Retinal pigment epithelial cell (primary cell): ENCODE measurements around the gene CLK4.

Experiments
- DNase-seq: peaks from one replicate; pipeline ENCODE4 v3.0.0-alpha.2; 2010; ENCODE audit warnings: low read depth
- H3K4me3 ChIP-seq: 2 replicates; pipeline ENCODE4 v1.5.1; 2011; ENCODE audit warnings: mild to moderate bottlenecking, low read length, control low read depth, moderate library complexity
- TF ChIP-seq, protein P1 (sequence below): conservative IDR thresholded peaks from 2 replicates; pipeline ENCODE4 v1.5.1; 2011; ENCODE audit warnings: low read depth, low read length, control low read depth, inconsistent platforms

Gene CLK4

DNA sequence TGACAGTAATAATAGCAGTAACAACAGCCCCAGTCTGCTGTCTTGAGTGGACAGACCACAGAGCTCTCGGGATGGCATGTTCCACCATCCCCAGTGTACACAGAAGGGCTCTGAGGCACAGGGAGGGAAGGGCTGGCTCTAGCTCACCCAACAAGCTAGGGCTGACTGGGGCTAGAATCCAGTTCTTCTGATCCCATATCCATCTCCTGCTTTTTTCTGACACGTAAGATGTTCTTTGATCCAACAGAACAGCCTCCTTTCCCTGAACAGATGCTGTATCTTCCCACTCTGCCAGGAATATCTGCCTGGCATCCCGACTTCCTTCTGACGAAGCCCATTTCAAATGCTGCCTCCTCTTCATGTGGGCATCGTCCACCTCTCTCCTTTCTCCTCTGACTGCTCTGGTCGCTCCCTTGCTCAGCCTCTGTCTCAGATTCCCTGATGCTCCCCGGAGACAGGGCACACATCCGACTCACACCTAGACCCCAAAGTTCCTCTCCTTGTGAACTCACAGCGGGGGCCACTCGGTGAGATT lies 43.6 kb upstream of the CLK4 start:
- TF ChIP-seq, protein P1, sequence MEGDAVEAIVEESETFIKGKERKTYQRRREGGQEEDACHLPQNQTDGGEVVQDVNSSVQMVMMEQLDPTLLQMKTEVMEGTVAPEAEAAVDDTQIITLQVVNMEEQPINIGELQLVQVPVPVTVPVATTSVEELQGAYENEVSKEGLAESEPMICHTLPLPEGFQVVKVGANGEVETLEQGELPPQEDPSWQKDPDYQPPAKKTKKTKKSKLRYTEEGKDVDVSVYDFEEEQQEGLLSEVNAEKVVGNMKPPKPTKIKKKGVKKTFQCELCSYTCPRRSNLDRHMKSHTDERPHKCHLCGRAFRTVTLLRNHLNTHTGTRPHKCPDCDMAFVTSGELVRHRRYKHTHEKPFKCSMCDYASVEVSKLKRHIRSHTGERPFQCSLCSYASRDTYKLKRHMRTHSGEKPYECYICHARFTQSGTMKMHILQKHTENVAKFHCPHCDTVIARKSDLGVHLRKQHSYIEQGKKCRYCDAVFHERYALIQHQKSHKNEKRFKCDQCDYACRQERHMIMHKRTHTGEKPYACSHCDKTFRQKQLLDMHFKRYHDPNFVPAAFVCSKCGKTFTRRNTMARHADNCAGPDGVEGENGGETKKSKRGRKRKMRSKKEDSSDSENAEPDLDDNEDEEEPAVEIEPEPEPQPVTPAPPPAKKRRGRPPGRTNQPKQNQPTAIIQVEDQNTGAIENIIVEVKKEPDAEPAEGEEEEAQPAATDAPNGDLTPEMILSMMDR: no peak
- DNase-seq: no peak
- H3K4me3 ChIP-seq: no peak overlapping the region

DNA sequence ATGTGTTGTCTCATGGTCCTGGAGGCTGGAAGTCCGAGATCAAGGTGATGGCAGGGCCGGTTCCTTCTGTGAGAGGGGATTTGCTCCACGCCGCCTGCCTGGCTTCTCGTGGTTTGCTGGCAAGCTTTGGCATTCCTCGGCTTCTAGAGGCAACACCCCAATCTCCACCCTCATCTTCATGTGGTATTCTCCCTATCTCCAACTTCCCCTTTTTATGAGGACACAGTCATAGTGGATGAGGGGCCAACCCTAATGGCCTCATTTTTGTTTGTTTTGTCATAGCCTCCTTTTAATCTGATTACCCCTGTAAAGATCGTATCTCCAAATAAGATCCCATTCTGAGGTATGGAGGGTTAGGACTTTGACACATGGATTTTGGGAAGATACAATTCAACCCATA lies 41.7 kb upstream of the CLK4 start:
- no peak for DNase-seq
- no peak overlapping the region for H3K4me3 ChIP-seq
- TF ChIP-seq, protein P1: no peak

DNA sequence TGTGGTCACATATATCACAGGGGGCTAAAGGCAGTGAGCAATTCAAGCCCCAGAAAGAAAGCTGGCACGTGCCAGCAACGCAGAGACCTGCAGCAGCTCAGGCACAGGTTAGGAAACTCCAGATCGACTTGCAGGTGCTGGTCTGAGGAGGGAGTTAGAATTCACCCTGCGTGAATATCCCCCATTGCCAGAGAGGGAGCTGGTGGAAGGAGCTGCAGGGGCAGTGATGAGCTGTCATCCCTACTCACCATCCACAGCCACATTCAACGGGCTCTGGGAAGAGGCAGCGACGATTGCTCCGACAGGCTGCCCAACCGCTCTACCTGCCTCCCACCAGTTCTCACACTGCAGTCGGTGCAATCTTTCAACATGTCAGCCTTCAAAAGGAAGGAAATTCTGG lies 40.8 kb upstream of the CLK4 start:
- TF ChIP-seq, protein P1: no peak
- DNase-seq: no peak
- H3K4me3 ChIP-seq: no peak overlapping the region

DNA sequence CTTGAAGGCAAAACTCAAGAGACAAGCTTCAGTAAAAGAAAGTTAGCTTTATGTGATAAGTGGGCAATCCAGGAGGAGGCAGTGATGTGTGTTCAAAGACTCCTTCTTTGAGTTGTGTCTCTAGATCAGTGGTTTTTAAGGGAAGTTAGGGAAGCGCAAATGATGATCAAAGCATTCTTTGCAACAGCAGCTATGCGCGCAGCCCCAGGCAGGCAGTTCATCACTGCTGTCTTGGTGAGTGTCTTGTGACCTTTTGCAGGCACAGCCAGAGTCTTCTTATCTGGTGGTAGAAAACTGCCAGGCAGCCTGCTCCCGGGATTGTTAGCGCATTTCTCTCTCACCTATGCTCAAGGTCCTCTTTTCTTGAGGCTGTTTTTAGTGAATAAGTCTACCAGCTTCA lies 40.3 kb upstream of the CLK4 start:
- TF ChIP-seq, protein P1: no peak
- no peak for DNase-seq
- H3K4me3 ChIP-seq: no peak overlapping the region

DNA sequence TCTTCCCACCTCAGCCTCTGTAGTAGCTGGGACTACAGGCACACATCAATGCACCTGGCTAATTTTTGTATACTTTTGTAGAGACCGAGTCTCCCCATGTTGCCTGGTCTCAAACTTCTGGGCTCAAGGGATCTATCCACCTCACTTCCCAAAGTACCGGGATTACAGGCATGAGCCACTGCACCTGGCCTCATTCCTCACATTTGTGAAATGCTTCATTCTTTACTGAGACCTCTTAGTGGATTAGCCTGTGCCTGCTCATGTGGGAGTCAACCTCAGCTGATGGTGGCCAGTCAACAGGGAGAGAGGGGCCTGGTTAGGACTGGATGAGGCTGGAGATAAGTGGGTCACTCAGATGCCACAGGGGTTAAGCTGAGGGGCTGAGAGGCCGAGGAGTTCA lies 37.3 kb upstream of the CLK4 start:
- TF ChIP-seq, protein P1: no peak
- H3K4me3 ChIP-seq: no peak overlapping the region
- DNase-seq: no peak

DNA sequence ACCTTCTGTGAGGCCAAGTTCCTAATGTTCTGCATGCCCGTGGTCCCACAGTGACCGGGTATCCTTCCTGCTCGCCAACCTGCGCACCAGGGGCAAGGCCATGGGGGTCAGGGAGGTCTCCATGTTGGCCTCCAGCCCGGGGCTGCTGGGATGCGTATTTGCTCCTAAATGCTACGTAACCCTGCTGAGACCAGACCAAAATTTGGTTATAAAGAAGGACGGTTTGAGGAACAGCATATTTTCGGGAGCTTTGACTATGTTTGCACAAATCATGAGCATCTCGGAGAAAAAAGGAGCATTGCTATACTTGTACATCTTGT lies 35.7 kb upstream of the CLK4 start:
- no peak overlapping the region for H3K4me3 ChIP-seq
- DNase-seq: no peak
- TF ChIP-seq, protein P1: no peak

DNA sequence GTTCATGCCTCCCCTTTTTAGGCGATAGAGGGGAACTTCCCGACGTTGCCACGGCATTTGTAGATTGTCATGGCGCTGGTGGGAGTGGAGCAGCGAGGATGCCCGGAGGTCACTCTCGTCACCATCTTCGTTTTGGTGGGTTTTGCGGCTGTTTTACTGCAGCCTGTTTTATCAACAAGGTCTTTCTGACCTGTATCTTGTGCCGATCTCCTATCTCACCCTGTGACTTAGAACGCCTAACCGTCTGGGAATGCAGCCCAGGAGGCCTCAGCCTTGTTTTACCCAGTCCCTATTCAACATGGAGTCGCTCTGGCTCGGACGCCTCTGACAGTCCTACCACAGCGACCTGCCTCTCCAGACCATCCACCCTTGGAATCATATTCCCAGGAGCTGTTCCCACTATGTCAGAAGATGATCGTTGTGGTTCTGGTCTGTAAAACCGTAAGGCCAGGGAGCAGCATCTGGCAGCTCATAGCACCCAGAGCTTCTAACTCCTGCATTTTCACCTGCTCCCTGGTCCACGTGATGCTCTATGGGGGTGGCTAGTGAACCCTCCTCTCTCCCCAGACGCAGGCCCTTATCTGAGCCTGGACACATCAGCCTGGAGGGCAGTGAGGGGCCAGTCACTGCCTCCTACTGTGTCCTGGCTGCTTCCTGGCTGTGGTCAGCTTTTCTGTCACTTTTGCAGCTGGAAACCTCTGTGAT lies 35.1 kb upstream of the CLK4 start:
- DNase-seq: no peak
- TF ChIP-seq, protein P1: no peak
- no peak overlapping the region for H3K4me3 ChIP-seq
